ENCODE data around the gene PRSS48. TPM values are rescaled to one million over a fixed set of nuclear protein-coding genes. Genes with fewer than 3 reads are reported as not detected.

Gene PRSS48, protein sequence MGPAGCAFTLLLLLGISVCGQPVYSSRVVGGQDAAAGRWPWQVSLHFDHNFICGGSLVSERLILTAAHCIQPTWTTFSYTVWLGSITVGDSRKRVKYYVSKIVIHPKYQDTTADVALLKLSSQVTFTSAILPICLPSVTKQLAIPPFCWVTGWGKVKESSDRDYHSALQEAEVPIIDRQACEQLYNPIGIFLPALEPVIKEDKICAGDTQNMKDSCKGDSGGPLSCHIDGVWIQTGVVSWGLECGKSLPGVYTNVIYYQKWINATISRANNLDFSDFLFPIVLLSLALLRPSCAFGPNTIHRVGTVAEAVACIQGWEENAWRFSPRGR
- not detected in 2 replicates for total RNA-seq

DNA sequence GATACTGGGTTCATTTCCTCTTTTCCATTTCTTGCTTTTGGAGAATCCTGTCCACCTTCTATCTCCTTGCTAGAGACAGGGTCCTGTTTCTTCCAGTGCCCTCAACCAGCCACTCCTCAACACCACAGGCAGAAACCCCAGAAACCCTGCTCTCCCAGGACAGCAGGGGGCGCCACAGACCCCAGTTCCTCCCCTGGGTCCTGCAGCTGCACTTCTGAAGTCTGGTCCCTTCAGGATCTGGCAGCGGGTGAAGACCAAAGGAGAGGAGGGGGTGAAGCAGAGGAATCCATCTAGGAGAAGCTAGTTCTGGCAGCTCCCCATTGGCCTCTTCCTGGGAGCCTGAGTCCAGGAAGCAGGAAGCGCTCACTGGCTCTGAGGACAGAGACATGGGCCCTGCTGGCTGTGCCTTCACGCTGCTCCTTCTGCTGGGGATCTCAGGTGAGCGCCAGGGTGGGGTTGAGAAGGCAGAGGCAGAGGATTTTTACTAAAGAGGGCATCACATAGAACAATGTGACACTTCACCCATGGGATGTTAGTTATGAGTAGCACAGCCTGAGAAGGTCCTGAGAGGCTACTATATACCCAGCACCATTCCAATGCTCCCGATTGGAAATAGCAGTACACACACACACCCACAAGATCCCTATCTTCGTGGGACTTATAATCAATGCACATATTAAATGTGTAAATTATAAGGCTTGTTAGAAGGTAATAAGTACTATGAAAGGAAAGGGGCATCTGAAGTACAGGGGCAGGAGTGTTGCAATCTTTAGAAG lies at the start of gene PRSS48:
PRSS48 (plus strand) TSS at position 375 of the 776 bp plus-strand sequence; CDS start at position 387, 12 bp downstream.

DNA sequence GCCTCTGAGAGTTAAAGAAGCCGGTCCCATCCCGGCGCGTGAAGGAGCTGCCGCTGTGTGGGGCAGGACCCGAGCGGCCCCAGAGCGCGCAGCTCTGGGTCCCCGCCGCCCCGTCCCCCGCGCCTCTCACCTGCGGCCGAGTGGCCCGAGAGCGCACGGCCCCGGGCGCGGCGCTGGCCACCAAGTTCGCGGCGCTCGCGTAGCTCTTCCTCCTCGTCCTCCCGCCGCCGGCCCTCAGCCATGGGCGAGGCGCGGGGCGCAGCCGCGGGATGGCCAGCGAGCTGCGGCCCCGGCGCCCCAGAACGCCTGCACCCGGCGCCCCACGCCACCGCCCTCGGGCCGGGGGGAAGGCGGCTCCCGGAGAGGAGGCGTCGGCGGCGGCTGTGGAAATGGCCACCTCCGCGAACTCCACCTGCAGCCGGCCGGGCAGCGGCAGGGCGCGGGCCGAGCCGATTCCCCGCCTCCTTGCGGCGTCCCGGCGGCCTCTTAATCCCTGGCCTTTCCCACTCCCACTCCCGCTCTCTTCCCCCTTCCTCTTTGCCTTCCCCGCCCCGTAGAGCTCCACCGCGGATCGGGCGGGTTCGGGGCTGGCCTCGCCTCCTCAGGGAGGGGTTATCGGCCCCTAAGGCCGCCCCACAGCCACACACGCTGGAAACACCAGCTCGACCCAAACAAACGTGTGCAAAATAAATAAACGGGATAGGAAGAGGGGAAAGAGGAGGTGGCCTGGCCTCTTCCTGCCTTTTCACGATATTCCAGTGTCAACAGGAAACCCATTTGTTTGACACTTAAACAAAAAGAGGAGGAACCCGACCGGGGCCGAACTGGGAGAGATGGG lies 48.4 kb downstream of the PRSS48 start, which contains the start of gene SH3D19:
SH3D19 (minus strand) TSS at position 495 of the 838 bp plus-strand sequence; CDS start at position 242, 253 bp downstream.

Other genes with a start within 250 kb of the PRSS48 start
- 2,556 and 2,708 TPM in 2 replicates for gene RPS3A, start 177.5 kb upstream of the PRSS48 start, total RNA-seq
- gene SH3D19, start 48.4 kb downstream of the PRSS48 start, total RNA-seq: 13.4 and 19.2 TPM in 2 replicates
- gene FHIP1A, start 132.0 kb downstream of the PRSS48 start, total RNA-seq: under 0.01 and 0.28 TPM in 2 replicates

All from regular cardiac myocyte (primary cell).